A673 (cell line): ENCODE data around the gene ADAT3.

ENCODE experiments used
- CTCF ChIP-seq: fragments of 300-800, 200-600 bp; sonication (generic); conservative IDR thresholded peaks from 2 replicates; pipeline ENCODE4 v1.5.1; 2017; ENCODE audit warnings: low read depth, mild to moderate bottlenecking, antibody characterized with exemption, low read length, moderate library complexity, mixed read lengths
- EZH2 ChIP-seq: fragments of 200-600 bp; sonication (generic); IDR thresholded peaks from 2 replicates; pipeline ENCODE4 v1.6.1; 2017; ENCODE audit warnings: borderline replicate concordance, low read depth, mild to moderate bottlenecking, mixed read lengths, antibody characterized with exemption, low read length; ENCODE audit not compliant: poor library complexity, severe bottlenecking

- TF ChIP-seq CTCF (no peak), EZH2 (no peak)
Measured at GRCh38 chr19:1931445-1931844, 26.2 kb downstream of the ADAT3 start.
